ENCODE data around the gene SPAG6. TPM values are rescaled to one million over a fixed set of nuclear protein-coding genes. Genes with fewer than 3 reads are reported as not detected.

SPAG6 gene
- total RNA-seq, 1 experiment from 2014 or later: 0.74 TPM

GRCh38 chr10:22345301-22346095 is at the start of gene SPAG6 (continued):
- TF ChIP-seq ZSCAN18 (CRISPR knock-in tag; IDR thresholded peaks at IDR 0.05) (no peak), ZNF121 (CRISPR knock-in tag; IDR thresholded peaks at IDR 0.05) (peak; percentile 71), NR2C2 (CRISPR knock-in tag; IDR thresholded peaks at IDR 0.05) (no peak; the same call in 1 of the 2 replicates), IRF1 (CRISPR knock-in tag; IDR thresholded peaks at IDR 0.05) (no peak), ZNF416 (CRISPR knock-in tag; IDR thresholded peaks at IDR 0.05) (no peak), CREB1 (CRISPR knock-in tag; IDR thresholded peaks at IDR 0.05) (peak; percentile 90), TEAD1 (CRISPR knock-in tag; IDR thresholded peaks at IDR 0.05) (peak; percentile 92), E2F5 (CRISPR knock-in tag; IDR thresholded peaks at IDR 0.05) (peak; percentile 60), FOXP4 (CRISPR knock-in tag; IDR thresholded peaks at IDR 0.05) (no peak; the same call in 1 of the 2 replicates), AR (CRISPR knock-in tag; IDR thresholded peaks at IDR 0.05) (no peak), CTCF (IDR thresholded peaks at IDR 0.05) (no peak), JAZF1 (CRISPR knock-in tag; IDR thresholded peaks at IDR 0.05) (no peak), PREB (CRISPR knock-in tag; IDR thresholded peaks at IDR 0.05; ENCODE audit: borderline replicate concordance) (no peak), AFF4 (CRISPR knock-in tag; IDR thresholded peaks at IDR 0.05; ENCODE audit: borderline replicate concordance) (no peak), SMAD4 (CRISPR knock-in tag; IDR thresholded peaks at IDR 0.05) (no peak), ATF6 (CRISPR knock-in tag; IDR thresholded peaks at IDR 0.05) (no peak), ATF3 (CRISPR knock-in tag; conservative IDR thresholded peaks at IDR 0.05) (no peak), ZNF423 (CRISPR knock-in tag; IDR thresholded peaks at IDR 0.05) (no peak), MLX (CRISPR knock-in tag; IDR thresholded peaks at IDR 0.05) (0 out of 2 replicates have a peak, but pooled peaks have one; percentile 55)

Measured in WTC11 (cell line).